ENCODE measurements around the gene LMCD1. TPM values are rescaled to one million over a fixed set of nuclear protein-coding genes. Genes with fewer than 3 reads are reported as not detected.

Gene LMCD1
- total and polyA plus RNA-seq, 2 of the 8 experiments (the other 6 are each of a cell fraction or from before 2014, with no cell fraction given), result 12.3 to 26.5 TPM

GRCh38 chr3:8458711-8459110, 42.9 kb upstream of the LMCD1 start (continued):
- no peak for TF ChIP-seq RXRA (IDR thresholded peaks at IDR 0.05; ENCODE audit: insufficient read depth, low read depth, low read length)
- TF ChIP-seq BRCA1 (IDR thresholded peaks at IDR 0.05; ENCODE audit: low read depth, low read length), result no peak
- no peak for TF ChIP-seq CHD2 (IDR thresholded peaks at IDR 0.05; ENCODE audit: low read length)

Data from H1 (cell line).